ENCODE data around the gene USP22. TPM values are rescaled to one million over a fixed set of nuclear protein-coding genes. Genes with fewer than 3 reads are reported as not detected.

Gene USP22
- total and polyA plus RNA-seq, 9 donors, result 126 to 177 (median 151) TPM

DNA sequence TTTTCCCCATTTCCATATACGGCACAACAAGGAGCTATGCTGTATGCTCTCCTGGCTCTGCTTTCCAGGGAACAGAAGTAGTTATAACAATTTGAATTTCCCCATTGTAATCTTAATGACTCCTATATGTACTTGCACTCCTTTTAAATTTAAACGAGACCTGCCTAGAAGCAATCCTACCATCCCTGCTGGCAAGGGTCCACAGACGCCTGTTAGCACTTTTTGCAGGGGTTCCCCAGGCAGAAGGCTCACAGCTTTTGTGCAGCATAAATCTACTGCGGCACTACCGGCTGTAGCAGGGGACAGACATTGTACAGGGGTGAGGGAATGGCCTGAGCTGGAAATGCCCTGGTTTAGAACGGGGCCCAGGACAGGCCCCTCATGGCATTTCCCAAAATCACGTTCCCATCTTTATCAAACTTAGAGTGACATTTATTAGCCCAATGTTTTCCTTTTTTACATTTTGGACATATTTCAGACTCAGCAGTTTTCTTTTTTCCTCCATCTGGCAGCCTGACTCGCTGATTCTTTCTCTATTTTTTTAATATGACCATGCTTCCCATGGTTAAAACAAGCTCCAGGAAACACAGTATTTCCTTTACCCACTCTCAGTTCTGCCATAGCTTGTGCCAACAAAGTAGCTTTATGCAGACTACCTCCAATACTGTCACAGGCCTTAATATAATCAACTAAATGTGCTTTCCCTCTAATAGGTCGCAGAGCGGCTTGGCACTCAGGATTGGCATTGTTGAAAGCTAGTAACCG, 35.4 kb upstream of the USP22 start:
- H3K27me3 ChIP-seq (ENCODE audit: control insufficient read depth, insufficient read depth, low read length), result no peaks in the 10 kb centered on the region
- DNase-seq, result peak; percentile 45
- H3K36me3 ChIP-seq (ENCODE audit: control insufficient read depth, insufficient read depth, low read length), result no peaks in the 10 kb centered on the region
- WGBS (ENCODE audit: insufficient coverage), result 23% methylated on average over 6 of the region's 11 CpGs
- no peak overlapping the region for H3K4me3 ChIP-seq (ENCODE audit: low read length)
- peak overlapping the region; percentile 7 for H3K27ac ChIP-seq (ENCODE audit: low read length)
- peaks cover 45% of the 10 kb centered on the region for H3K4me1 ChIP-seq (ENCODE audit: control insufficient read depth, insufficient read depth, low read length)
- H3K9me3 ChIP-seq (replicated peaks; ENCODE audit: control insufficient read depth, low read depth, low read length), result no peaks in the 10 kb centered on the region

DNA sequence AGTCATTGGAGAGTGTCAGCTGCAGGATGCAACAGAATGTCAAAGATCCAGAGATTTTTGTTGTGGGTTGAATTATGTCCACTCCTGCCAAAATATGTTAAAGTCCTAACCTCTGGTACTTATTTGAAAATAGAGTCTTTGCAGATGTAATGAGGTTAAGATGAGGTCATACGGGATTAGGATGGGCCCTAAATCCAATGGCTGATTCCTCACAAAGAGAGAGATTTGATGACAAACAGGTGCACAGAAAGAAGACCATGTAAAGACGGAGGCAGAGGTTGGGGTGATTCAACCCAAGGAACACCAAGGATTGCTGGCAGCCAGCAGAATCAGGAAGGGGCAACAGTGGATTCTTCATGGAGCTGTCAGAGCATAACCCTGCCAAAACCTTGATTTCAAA, 34.5 kb upstream of the USP22 start:
- no peak overlapping the region for H3K27ac ChIP-seq (ENCODE audit: low read length)
- peak; percentile 59 for DNase-seq
- WGBS (ENCODE audit: insufficient coverage), result 57% methylated on average over 2 of the region's 2 CpGs

DNA sequence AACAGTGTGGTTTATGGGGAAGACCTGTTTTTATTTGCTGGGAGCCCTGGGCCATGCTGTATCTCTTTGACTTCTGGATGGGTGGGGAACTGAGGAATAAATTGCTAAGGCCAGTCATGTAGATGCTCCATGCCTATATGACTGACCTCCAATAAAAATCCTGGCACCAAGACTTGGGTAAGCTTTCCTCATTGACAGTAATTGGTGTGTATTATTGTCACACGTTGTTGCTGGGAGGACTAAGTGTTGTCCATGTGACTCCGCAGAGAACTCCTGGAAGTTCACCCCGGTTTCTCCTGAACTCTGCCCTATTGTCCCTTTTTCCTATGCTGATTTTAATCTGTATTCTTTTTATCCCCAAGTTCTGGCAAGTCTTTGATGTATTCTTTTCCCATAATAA, 33.4 kb upstream of the USP22 start:
- Histone ChIP-seq H3K36me3 (ENCODE audit: control insufficient read depth, insufficient read depth, low read length) (no peaks in the 10 kb centered on the region), H3K4me1 (ENCODE audit: control insufficient read depth, insufficient read depth, low read length) (peaks cover 53% of the 10 kb centered on the region), H3K4me3 (ENCODE audit: low read length) (peak overlapping the region; percentile 29), H3K9me3 (replicated peaks; ENCODE audit: control insufficient read depth, low read depth, low read length) (no peaks in the 10 kb centered on the region), H3K27me3 (ENCODE audit: control insufficient read depth, insufficient read depth, low read length) (no peaks in the 10 kb centered on the region), H3K27ac (ENCODE audit: low read length) (no peak overlapping the region)
- DNase-seq, result no peak
- no CpG with 5 or more reads among the region's 3 CpGs for WGBS (ENCODE audit: insufficient coverage)

More for the DNA sequence above, 34.5 kb upstream of the USP22 start:
- Histone ChIP-seq H3K36me3 (ENCODE audit: control insufficient read depth, insufficient read depth, low read length) (no peaks in the 10 kb centered on the region), H3K4me3 (ENCODE audit: low read length) (no peak overlapping the region), H3K9me3 (replicated peaks; ENCODE audit: control insufficient read depth, low read depth, low read length) (no peaks in the 10 kb centered on the region), H3K4me1 (ENCODE audit: control insufficient read depth, insufficient read depth, low read length) (peaks cover 53% of the 10 kb centered on the region), H3K27me3 (ENCODE audit: control insufficient read depth, insufficient read depth, low read length) (no peaks in the 10 kb centered on the region)

DNA sequence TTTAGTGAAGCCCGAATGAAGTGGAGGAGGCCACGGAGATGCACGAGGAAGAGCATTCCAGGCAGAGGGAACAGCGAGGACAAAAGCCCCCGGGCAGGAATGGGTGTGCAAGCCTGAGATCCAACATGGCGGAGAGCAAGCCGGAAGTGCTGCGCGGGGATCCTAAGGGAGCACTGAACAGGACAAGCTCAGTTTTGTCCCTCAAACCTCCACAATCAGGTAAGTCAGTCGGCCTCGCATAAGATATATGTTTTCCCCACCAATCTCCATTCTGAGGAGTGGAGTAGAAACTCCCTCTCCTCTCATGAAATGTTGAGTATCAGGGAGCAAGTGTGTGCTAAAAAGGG, 32.9 kb upstream of the USP22 start:
- Histone ChIP-seq H3K27me3 (ENCODE audit: control insufficient read depth, insufficient read depth, low read length) (no peaks in the 10 kb centered on the region), H3K9me3 (replicated peaks; ENCODE audit: control insufficient read depth, low read depth, low read length) (no peaks in the 10 kb centered on the region), H3K4me1 (ENCODE audit: control insufficient read depth, insufficient read depth, low read length) (peaks cover 53% of the 10 kb centered on the region), H3K36me3 (ENCODE audit: control insufficient read depth, insufficient read depth, low read length) (no peaks in the 10 kb centered on the region), H3K27ac (ENCODE audit: low read length) (peak overlapping the region; percentile 84), H3K4me3 (ENCODE audit: low read length) (peak overlapping the region; percentile 29)
- 74% methylated on average over 9 of the region's 11 CpGs for WGBS (ENCODE audit: insufficient coverage)
- DNase-seq, result no peak

DNA sequence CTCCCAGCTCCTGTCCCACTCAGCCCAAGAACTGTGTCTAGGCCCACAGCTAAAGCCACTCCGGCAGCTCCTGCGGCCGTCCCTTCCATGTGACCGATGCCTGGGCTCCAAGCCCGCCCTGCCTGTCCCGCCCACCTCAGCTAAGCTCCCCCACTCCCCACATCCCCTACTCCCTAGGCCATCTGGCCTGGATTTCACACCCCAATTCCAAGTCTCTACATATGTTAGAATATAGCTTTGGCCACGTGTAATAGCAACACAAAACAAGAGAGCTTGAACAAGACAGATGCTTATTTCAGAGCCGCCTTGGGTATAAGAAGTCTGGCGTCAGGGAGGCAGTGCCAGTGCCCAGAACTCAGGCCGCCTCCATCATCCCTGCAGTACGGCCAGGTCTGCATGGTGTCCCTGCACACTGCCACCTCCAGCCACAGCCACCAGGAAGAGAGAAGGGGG, 30.0 kb upstream of the USP22 start:
- peak; percentile 95 for DNase-seq
- peaks cover 41% of the 10 kb centered on the region for H3K4me1 ChIP-seq (ENCODE audit: control insufficient read depth, insufficient read depth, low read length)
- WGBS (ENCODE audit: insufficient coverage), result 10% methylated on average over 9 of the region's 11 CpGs
- no peaks in the 10 kb centered on the region for H3K27me3 ChIP-seq (ENCODE audit: control insufficient read depth, insufficient read depth, low read length)
- no peaks in the 10 kb centered on the region for H3K9me3 ChIP-seq (replicated peaks; ENCODE audit: control insufficient read depth, low read depth, low read length)
- no peak overlapping the region for H3K4me3 ChIP-seq (ENCODE audit: low read length)
- no peaks in the 10 kb centered on the region for H3K36me3 ChIP-seq (ENCODE audit: control insufficient read depth, insufficient read depth, low read length)
- H3K27ac ChIP-seq (ENCODE audit: low read length), result peak overlapping the region; percentile 67

DNA sequence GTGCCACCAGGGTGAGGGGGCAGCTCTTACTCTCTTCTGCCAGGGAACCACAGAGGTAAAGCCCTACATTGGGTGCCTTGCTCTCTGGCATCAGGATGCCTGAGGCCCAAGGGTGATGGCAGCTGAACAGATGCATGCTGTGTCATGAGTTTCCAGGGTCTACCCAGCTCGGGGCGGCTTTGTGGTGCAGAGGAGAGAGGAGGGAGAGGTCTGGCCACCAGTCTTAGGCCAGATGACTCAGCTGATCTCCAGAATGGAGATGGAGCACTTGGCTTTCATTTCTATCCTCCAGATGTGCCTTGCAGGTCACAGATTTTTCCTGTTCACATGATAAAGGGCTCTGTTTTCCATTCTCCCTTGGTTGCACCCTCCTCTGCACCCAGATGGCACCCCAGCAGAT, 23.6 kb upstream of the USP22 start:
- H3K4me3 ChIP-seq (ENCODE audit: low read length), result no peak overlapping the region
- no peak for DNase-seq
- no CpG with 5 or more reads among the region's 2 CpGs for WGBS (ENCODE audit: insufficient coverage)
- no peaks in the 10 kb centered on the region for H3K36me3 ChIP-seq (ENCODE audit: control insufficient read depth, insufficient read depth, low read length)
- peaks cover 7% of the 10 kb centered on the region for H3K4me1 ChIP-seq (ENCODE audit: control insufficient read depth, insufficient read depth, low read length)
- no peaks in the 10 kb centered on the region for H3K27me3 ChIP-seq (ENCODE audit: control insufficient read depth, insufficient read depth, low read length)
- H3K27ac ChIP-seq (ENCODE audit: low read length), result no peak overlapping the region
- H3K9me3 ChIP-seq (replicated peaks; ENCODE audit: control insufficient read depth, low read depth, low read length), result no peaks in the 10 kb centered on the region

DNA sequence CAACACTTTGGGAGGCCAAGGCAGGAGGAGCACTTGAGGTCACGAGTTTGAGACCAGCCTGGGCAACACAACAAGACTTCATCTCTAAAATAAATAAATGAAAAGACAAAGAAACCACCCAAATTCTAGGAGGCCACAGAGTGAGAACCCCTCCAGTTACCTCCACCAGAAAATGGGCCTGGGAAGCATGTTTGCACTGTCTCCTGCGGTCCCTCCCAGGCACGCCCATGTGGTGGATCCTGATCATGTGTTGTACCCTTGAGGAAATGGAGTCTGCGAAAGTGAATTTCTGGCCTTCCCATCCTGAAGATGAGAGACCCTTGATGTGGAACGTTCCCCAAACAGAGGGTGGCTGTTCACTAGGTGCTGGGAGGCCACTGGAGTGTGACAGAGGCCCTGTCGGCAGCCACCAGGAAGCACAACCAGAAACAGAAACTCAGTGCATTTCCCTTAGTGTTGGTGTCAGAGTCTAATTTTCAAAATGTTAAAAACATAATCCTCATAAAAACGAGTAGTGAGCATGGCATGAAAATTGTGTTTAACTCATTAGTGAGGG, 19.2 kb upstream of the USP22 start:
- Histone ChIP-seq H3K9me3 (replicated peaks; ENCODE audit: control insufficient read depth, low read depth, low read length) (no peaks in the 10 kb centered on the region), H3K36me3 (ENCODE audit: control insufficient read depth, insufficient read depth, low read length) (no peaks in the 10 kb centered on the region), H3K4me3 (ENCODE audit: low read length) (no peak overlapping the region), H3K4me1 (ENCODE audit: control insufficient read depth, insufficient read depth, low read length) (peaks cover 8% of the 10 kb centered on the region), H3K27ac (ENCODE audit: low read length) (no peak overlapping the region), H3K27me3 (ENCODE audit: control insufficient read depth, insufficient read depth, low read length) (no peaks in the 10 kb centered on the region)
- no peak for DNase-seq
- 67% methylated on average over 3 of the region's 7 CpGs for WGBS (ENCODE audit: insufficient coverage)

DNA sequence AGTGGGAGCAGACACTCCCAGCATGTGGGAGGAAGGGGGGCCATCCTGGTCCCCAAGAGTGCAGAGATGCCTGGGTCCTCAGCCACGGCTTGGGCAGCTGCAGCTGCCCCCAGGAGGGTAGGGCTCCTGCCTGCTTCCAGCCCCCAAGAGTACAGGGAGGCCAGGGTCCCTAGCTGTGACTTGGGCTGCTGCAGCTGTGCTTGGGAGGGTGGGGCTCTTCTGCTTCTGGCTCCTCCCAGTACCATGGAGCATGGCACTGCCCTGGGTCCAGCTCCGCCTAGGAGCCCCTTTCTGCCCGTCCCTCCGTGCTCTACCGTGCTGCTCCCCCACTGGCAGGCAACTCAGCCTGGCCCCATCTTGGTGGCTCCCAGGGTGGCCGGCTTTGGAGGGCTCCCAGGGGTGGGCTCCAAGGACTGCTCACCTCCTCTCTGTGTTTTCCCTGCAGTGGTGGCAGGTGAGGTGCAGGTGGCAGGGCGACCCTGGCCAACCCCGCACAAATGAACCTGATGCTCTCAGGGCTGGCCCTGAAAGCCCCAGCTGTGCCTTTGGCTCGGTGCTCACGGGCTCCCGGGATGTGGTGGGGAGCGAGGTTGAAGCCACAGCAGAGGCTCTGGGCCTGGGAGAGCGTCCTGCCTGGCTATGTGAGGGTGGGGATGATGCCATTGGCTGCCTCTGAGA, 18.5 kb upstream of the USP22 start:
- no peaks in the 10 kb centered on the region for H3K9me3 ChIP-seq (replicated peaks; ENCODE audit: control insufficient read depth, low read depth, low read length)
- H3K27ac ChIP-seq (ENCODE audit: low read length), result no peak overlapping the region
- peaks cover 8% of the 10 kb centered on the region for H3K4me1 ChIP-seq (ENCODE audit: control insufficient read depth, insufficient read depth, low read length)
- DNase-seq, result no peak
- 61% methylated on average over 6 of the region's 13 CpGs for WGBS (ENCODE audit: insufficient coverage)
- H3K36me3 ChIP-seq (ENCODE audit: control insufficient read depth, insufficient read depth, low read length), result no peaks in the 10 kb centered on the region
- no peaks in the 10 kb centered on the region for H3K27me3 ChIP-seq (ENCODE audit: control insufficient read depth, insufficient read depth, low read length)
- H3K4me3 ChIP-seq (ENCODE audit: low read length), result no peak overlapping the region

DNA sequence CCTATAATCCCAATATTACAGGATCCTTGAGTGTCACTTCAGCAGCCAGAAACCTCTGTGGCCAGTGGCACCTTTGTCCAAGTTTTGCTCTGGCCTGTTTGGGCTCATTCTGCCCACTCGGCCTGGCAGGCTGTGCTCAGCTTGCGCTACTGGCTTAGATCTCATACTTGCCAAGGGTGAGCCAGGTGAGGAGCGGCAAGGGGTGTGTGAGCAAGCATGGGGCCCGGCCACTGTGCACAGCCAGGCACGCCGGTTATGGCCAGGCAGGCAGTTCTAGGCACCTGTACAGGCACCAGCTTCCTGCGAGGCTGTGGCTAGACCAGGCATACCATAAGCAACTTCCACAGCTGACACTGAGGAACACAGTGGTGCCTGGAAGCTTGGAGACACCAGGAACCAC, 16.9 kb upstream of the USP22 start:
- H3K27ac ChIP-seq (ENCODE audit: low read length), result no peak overlapping the region
- H3K4me1 ChIP-seq (ENCODE audit: control insufficient read depth, insufficient read depth, low read length), result peaks cover 8% of the 10 kb centered on the region
- H3K36me3 ChIP-seq (ENCODE audit: control insufficient read depth, insufficient read depth, low read length), result no peaks in the 10 kb centered on the region
- H3K4me3 ChIP-seq (ENCODE audit: low read length), result no peak overlapping the region
- no peak for DNase-seq
- H3K27me3 ChIP-seq (ENCODE audit: control insufficient read depth, insufficient read depth, low read length), result no peaks in the 10 kb centered on the region
- WGBS (ENCODE audit: insufficient coverage), result 93% methylated on average over 7 of the region's 7 CpGs
- H3K9me3 ChIP-seq (replicated peaks; ENCODE audit: control insufficient read depth, low read depth, low read length), result no peaks in the 10 kb centered on the region

DNA sequence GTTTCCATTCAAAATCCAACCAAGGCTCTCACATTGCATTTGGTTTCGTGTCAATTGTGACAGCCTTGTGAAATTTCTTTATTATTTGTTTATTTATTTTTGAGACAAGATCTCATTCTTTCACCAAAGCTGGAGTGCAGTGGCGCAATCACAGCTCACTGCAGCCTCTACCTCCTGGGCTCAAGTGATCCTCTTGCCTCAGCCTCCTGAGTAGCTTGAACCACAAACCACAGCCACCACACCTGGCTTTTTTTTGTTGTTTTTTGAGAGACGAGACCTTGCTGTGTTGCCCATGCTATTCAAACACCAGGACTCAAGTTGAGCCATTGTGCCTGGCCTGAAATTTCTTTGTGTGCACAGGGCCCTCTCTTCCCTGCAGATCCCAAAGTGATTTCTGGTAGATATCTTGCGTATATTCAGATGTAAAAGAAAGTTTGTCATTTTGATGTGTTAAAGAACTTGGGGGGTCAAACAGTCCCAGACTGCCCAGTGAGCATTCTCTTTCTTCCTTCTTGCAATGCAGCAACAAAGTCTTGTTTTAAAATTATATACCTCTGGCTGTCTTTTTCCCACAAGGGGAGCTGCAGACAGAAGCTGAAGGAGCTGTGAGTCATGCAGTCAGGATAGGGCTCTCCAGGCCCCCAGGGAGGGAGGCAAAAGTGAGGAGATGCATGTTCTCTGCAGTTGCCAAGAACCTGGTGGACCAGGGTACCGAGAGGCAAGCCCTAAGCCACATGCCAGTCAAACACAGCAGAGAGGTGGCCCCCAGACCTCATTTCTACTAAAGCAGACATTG, 15.5 kb upstream of the USP22 start:
- WGBS (ENCODE audit: insufficient coverage), result 86% methylated on average over 1 of the region's 5 CpGs
- DNase-seq, result no peak
- H3K9me3 ChIP-seq (replicated peaks; ENCODE audit: control insufficient read depth, low read depth, low read length), result no peaks in the 10 kb centered on the region
- peaks cover 8% of the 10 kb centered on the region for H3K4me1 ChIP-seq (ENCODE audit: control insufficient read depth, insufficient read depth, low read length)
- no peaks in the 10 kb centered on the region for H3K36me3 ChIP-seq (ENCODE audit: control insufficient read depth, insufficient read depth, low read length)
- no peak overlapping the region for H3K27ac ChIP-seq (ENCODE audit: low read length)
- H3K4me3 ChIP-seq (ENCODE audit: low read length), result no peak overlapping the region
- peaks cover 2% of the 10 kb centered on the region for H3K27me3 ChIP-seq (ENCODE audit: control insufficient read depth, insufficient read depth, low read length)
